ENCODE measurements around the gene CXXC1.

Gene CXXC1

GRCh38 chr18:50266248-50266704, 21.2 kb downstream of the CXXC1 start, which contains the start of gene CFAP53:
TSS of gene CFAP53 (minus strand) at chr18:50266495. CDS start at chr18:50266404, 91 bp downstream.
- peaks cover 8% of the 10 kb centered on the region; the same call in 1 of the 2 replicates for H3K36me3 ChIP-seq (ENCODE audit: low read length)
- no peaks in the 10 kb centered on the region for H3K9me3 ChIP-seq (ENCODE audit: insufficient read depth, low read length)
- peak within 1 kb of the TSS; percentile 31; the same call in 1 of the 2 replicates for H3K27ac ChIP-seq (ENCODE audit: low read depth, low read length)
- H4K20me1 ChIP-seq (ENCODE audit: low read depth, low read length): no peaks in the 10 kb centered on the region
- peak within 1 kb of the TSS; percentile 47 for H3K9ac ChIP-seq (ENCODE audit: low read length)
- no peaks in the 10 kb centered on the region for H3K79me2 ChIP-seq (ENCODE audit: insufficient read depth, low read length)
- H2AFZ ChIP-seq (ENCODE audit: low read depth, low read length, severe bottlenecking): peak within 1 kb of the TSS; percentile 81
- H3F3A ChIP-seq (ENCODE audit: insufficient read depth): peaks cover 17% of the 10 kb centered on the region; the same call in 1 of the 2 replicates
- no peak for TF ChIP-seq EZH2phosphoT487 (conservative IDR thresholded peaks at IDR 0.05; ENCODE audit: low read length)
- TF ChIP-seq CTCF (IDR thresholded peaks at IDR 0.05; ENCODE audit: insufficient read depth, low read length, poor library complexity, severe bottlenecking): no peak
- H3K4me2 ChIP-seq (ENCODE audit: low read depth, low read length, poor library complexity, severe bottlenecking): peak within 1 kb of the TSS; percentile 78
- no peaks in the 10 kb centered on the region for H3K9me2 ChIP-seq (replicated peaks; ENCODE audit: insufficient read depth, low read length)
- peak within 1 kb of the TSS; percentile 61 for H3K4me3 ChIP-seq (ENCODE audit: insufficient read depth, low read length, poor library complexity, severe bottlenecking)
- no peaks in the 10 kb centered on the region for H3K27me3 ChIP-seq (ENCODE audit: low read length)

DNA sequence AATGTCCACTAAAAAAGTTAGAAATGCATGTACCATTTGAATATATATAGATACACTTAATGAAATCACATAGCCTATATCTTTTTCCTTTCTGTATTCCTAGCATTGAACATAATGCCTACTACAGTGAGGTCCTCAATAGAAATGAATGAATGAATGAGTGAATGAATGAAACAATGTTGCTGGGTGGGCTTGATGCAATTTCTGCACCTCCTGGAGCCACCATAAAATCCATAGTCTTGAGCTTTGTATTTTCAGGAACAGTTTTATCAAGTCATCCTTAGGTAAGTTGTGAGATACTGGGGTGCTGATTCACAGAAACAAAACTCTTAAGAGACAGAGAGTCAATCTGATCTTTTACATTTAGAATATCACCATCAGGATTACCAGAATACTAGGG, 24.5 kb downstream of the CXXC1 start:
- H3F3A ChIP-seq (ENCODE audit: insufficient read depth): peaks cover 11% of the 10 kb centered on the region; the same call in 1 of the 2 replicates
- H3K36me3 ChIP-seq (ENCODE audit: low read length): no peaks in the 10 kb centered on the region
- H4K20me1 ChIP-seq (ENCODE audit: low read depth, low read length): no peaks in the 10 kb centered on the region
- H3K27me3 ChIP-seq (ENCODE audit: low read length): no peaks in the 10 kb centered on the region
- H3K9me3 ChIP-seq (ENCODE audit: insufficient read depth, low read length): no peaks in the 10 kb centered on the region
- no peaks in the 10 kb centered on the region for H3K9me2 ChIP-seq (replicated peaks; ENCODE audit: insufficient read depth, low read length)
- TF ChIP-seq EZH2phosphoT487 (conservative IDR thresholded peaks at IDR 0.05; ENCODE audit: low read length): no peak
- no peak for TF ChIP-seq CTCF (IDR thresholded peaks at IDR 0.05; ENCODE audit: insufficient read depth, low read length, poor library complexity, severe bottlenecking)
- no peak overlapping the region for H2AFZ ChIP-seq (ENCODE audit: low read depth, low read length, severe bottlenecking)
- H3K4me2 ChIP-seq (ENCODE audit: low read depth, low read length, poor library complexity, severe bottlenecking): no peak overlapping the region
- H3K9ac ChIP-seq (ENCODE audit: low read length): no peak overlapping the region
- H3K27ac ChIP-seq (ENCODE audit: low read depth, low read length): no peak overlapping the region
- H3K4me3 ChIP-seq (ENCODE audit: insufficient read depth, low read length, poor library complexity, severe bottlenecking): no peak overlapping the region
- H3K79me2 ChIP-seq (ENCODE audit: insufficient read depth, low read length): no peaks in the 10 kb centered on the region

DNA sequence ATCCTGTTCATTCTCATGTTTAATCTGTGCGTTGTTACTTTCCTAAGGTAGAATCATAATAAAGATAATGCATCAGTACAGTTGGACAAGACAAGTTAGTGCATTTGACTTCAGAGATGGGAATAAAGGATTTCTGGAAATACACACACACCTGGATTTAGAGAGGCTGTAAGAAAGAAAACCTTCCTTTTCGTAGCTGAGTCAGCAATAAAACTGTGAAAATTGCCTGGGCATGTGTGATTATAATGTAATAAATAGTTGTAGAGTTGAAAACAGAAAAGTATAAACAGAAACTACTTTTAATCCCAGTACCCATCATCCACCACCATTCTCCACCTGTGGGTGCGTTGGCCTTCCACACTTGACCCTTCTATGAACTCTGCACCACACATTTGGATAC, 36.6 kb downstream of the CXXC1 start:
- Histone ChIP-seq H3K36me3 (ENCODE audit: low read length) (no peaks in the 10 kb centered on the region), H3K9me2 (replicated peaks; ENCODE audit: insufficient read depth, low read length) (no peaks in the 10 kb centered on the region), H2AFZ (ENCODE audit: low read depth, low read length, severe bottlenecking) (no peak overlapping the region), H3K4me2 (ENCODE audit: low read depth, low read length, poor library complexity, severe bottlenecking) (no peak overlapping the region), H3K9ac (ENCODE audit: low read length) (no peak overlapping the region), H3K27ac (ENCODE audit: low read depth, low read length) (no peak overlapping the region), H3K79me2 (ENCODE audit: insufficient read depth, low read length) (no peaks in the 10 kb centered on the region), H3K27me3 (ENCODE audit: low read length) (no peaks in the 10 kb centered on the region), H3K4me3 (ENCODE audit: insufficient read depth, low read length, poor library complexity, severe bottlenecking) (no peak overlapping the region), H4K20me1 (ENCODE audit: low read depth, low read length) (no peaks in the 10 kb centered on the region), H3F3A (ENCODE audit: insufficient read depth) (no peaks in the 10 kb centered on the region), H3K9me3 (ENCODE audit: insufficient read depth, low read length) (no peaks in the 10 kb centered on the region)
- TF ChIP-seq CTCF (IDR thresholded peaks at IDR 0.05; ENCODE audit: insufficient read depth, low read length, poor library complexity, severe bottlenecking) (no peak), EZH2phosphoT487 (conservative IDR thresholded peaks at IDR 0.05; ENCODE audit: low read length) (no peak)

Data from SU-DHL-6 (cell line).